Activated CD4-positive, alpha-beta memory T cell treated with anti-CD3 and anti-CD28 coated beads, Interleukin-2, amount 10 ng/mL, durations not matched to agents 7 days and 5 days (primary cell): ENCODE measurements around the gene GPATCH11. TPM values are rescaled to one million over a fixed set of nuclear protein-coding genes. Genes with fewer than 3 reads are reported as not detected.

Experiments used
- CTCF ChIA-PET: fragments of 350-600 bp; sonication (Branson Sonifier 250); formaldehyde crosslinking; loops from one replicate; lab custom pipeline; 2021; ENCODE audit warnings: antibody characterized with exemption, inconsistent platforms; lab: Charles Lee
- POLR2A ChIA-PET: fragments of 350-600 bp; sonication (Branson Sonifier 250); formaldehyde crosslinking; loops from one replicate; lab custom pipeline; 2021; ENCODE audit warnings: antibody characterized with exemption; lab: Charles Lee
- DNase-seq: peaks from one replicate; pipeline ENCODE4 v3.0.0-alpha.2; 2020
- H3K27ac Mint-ChIP-seq: one replicate; pipeline ENCODE4 v1.8.0; 2021; ENCODE audit warnings: mild to moderate bottlenecking, mixed read lengths
- H3K27me3 Mint-ChIP-seq: one replicate; pipeline ENCODE4 v1.8.0; 2021; ENCODE audit warnings: mixed read lengths
- H3K36me3 Mint-ChIP-seq: one replicate; pipeline ENCODE4 v1.8.0; 2021; ENCODE audit warnings: low read depth, mixed read lengths
- H3K4me1 Mint-ChIP-seq: one replicate; pipeline ENCODE4 v1.8.0; 2021; ENCODE audit warnings: mixed read lengths
- H3K4me3 Mint-ChIP-seq: one replicate; pipeline ENCODE4 v1.8.0; 2021; ENCODE audit warnings: mild to moderate bottlenecking, mixed read lengths
- H3K9me3 Mint-ChIP-seq: one replicate; pipeline ENCODE4 v1.8.0; 2021; ENCODE audit warnings: mixed read lengths
- total RNA-seq, 2 experiments: library from RNA; stranded (reverse); gene quantifications; one replicate each; pipeline ENCODE4 v1.2.3, GENCODE V29; 2021

The GPATCH11 gene
- total RNA-seq, 2 experiments from 2014 or later, result 9.0 to 9.2 TPM

GRCh38 chr2:37084797-37085196 is 479 bp downstream of the GPATCH11 start:
- peaks cover 33% of the 10 kb centered on the region for H3K4me1 Mint-ChIP-seq
- ChIA-PET CTCF (interaction anchor here (1.8 kb wide), 1 partner anchor 8 kb away, joined by 3 read pairs; no protein-coding TSS in a partner anchor), POLR2A (interaction anchor here (1.0 to 1.7 kb wide), 6 partner anchors 8 to 118 kb away, joined by 3 to 7 read pairs (median 4); partner anchors contain the start of gene EIF2AK2)

DNA sequence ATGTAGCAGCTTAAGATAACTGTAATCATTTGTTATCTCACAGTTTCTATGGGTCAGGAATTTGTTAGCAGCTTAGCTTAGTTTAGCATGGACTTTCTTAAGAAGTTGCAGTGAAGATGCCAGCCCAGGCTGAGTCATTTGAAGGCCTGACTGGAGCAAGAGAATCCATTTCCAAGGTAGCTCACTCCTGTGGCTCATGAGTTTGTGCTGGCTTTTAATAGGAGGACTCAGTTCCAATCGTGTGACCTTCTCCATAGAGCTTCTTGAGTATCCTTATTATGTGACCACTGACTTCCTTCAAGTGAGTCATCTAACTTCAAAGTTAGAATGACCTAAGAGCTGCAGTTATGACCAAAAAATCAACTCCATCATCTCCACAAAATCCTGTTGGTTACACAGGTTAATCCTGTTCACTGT is 1.4 kb downstream of the GPATCH11 start:
- H3K36me3 Mint-ChIP-seq, result peaks cover 34% of the 10 kb centered on the region
- H3K27ac Mint-ChIP-seq, result no peak overlapping the region
- CTCF ChIA-PET, result no interaction called here
- POLR2A ChIA-PET, result interaction anchor here (1.0 to 1.7 kb wide), 3 partner anchors 9 to 119 kb away, joined by 4 to 6 read pairs (median 4); partner anchors contain the start of gene STRN
- DNase-seq, result no peak
- no peak overlapping the region for H3K4me3 Mint-ChIP-seq
- H3K4me1 Mint-ChIP-seq, result peaks cover 24% of the 10 kb centered on the region
- H3K9me3 Mint-ChIP-seq, result no peaks in the 10 kb centered on the region
- no peaks in the 10 kb centered on the region for H3K27me3 Mint-ChIP-seq

More at GRCh38 chr2:37084797-37085196, 479 bp downstream of the GPATCH11 start:
- no peak for DNase-seq
- Mint-ChIP-seq H3K4me3 (no peak overlapping the region), H3K27ac (no peak overlapping the region), H3K36me3 (peaks cover 38% of the 10 kb centered on the region), H3K9me3 (no peaks in the 10 kb centered on the region), H3K27me3 (no peaks in the 10 kb centered on the region)

GRCh38 chr2:37090019-37090477 is 5.7 kb downstream of the GPATCH11 start:
- H3K4me3 Mint-ChIP-seq, result no peak overlapping the region

DNA sequence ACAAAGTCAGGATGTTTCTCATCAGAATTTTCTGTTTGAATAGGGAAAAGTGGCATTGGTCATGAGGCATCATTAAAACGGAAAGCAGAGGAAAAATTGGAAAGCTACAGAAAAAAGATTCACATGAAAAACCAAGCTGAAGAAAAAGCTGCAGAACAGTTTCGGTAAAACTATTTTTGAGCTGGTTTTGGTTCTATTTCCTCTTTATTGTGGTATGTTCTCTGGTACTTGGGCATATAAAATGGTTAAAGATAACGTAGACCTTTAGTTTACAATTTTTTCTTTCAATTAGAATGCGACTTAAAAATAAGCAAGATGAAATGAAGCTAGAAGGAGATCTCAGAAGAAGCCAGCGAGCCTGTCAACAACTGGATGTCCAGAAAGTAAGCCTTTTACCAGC is 7.6 kb downstream of the GPATCH11 start:
- Mint-ChIP-seq H3K27me3 (no peaks in the 10 kb centered on the region), H3K4me3 (no peak overlapping the region), H3K9me3 (no peaks in the 10 kb centered on the region), H3K36me3 (peaks cover 45% of the 10 kb centered on the region), H3K4me1 (no peaks in the 10 kb centered on the region), H3K27ac (no peak overlapping the region)
- POLR2A ChIA-PET, result interaction anchor here (0.9 kb wide), 1 partner anchor 162 kb away, joined by 3 read pairs; no protein-coding TSS in a partner anchor
- DNase-seq, result no peak
- CTCF ChIA-PET, result no interaction called here

More at GRCh38 chr2:37090019-37090477, 5.7 kb downstream of the GPATCH11 start:
- H3K36me3 Mint-ChIP-seq, result peaks cover 33% of the 10 kb centered on the region
- CTCF ChIA-PET, result no interaction called here
- POLR2A ChIA-PET, result no interaction called here
- no peak overlapping the region for H3K27ac Mint-ChIP-seq
- no peaks in the 10 kb centered on the region for H3K4me1 Mint-ChIP-seq
- H3K27me3 Mint-ChIP-seq, result no peaks in the 10 kb centered on the region
- DNase-seq, result no peak
- H3K9me3 Mint-ChIP-seq, result no peaks in the 10 kb centered on the region

GRCh38 chr2:37096568-37096967 is 12.2 kb downstream of the GPATCH11 start:
- Mint-ChIP-seq H3K27ac (no peak overlapping the region), H3K4me1 (no peaks in the 10 kb centered on the region), H3K36me3 (peaks cover 61% of the 10 kb centered on the region)

GRCh38 chr2:37098416-37099118 is 14.2 kb downstream of the GPATCH11 start:
- ChIA-PET CTCF (no interaction called here), POLR2A (no interaction called here)
- no peaks in the 10 kb centered on the region for H3K27me3 Mint-ChIP-seq
- no peak overlapping the region for H3K27ac Mint-ChIP-seq
- H3K4me3 Mint-ChIP-seq, result no peak overlapping the region
- H3K9me3 Mint-ChIP-seq, result no peaks in the 10 kb centered on the region
- H3K36me3 Mint-ChIP-seq, result peaks cover 67% of the 10 kb centered on the region
- no peak for DNase-seq
- no peaks in the 10 kb centered on the region for H3K4me1 Mint-ChIP-seq

More at GRCh38 chr2:37096568-37096967, 12.2 kb downstream of the GPATCH11 start:
- CTCF ChIA-PET, result no interaction called here
- no peaks in the 10 kb centered on the region for H3K9me3 Mint-ChIP-seq
- no peaks in the 10 kb centered on the region for H3K27me3 Mint-ChIP-seq
- DNase-seq, result no peak
- POLR2A ChIA-PET, result no interaction called here
- no peak overlapping the region for H3K4me3 Mint-ChIP-seq

- no peaks in the 10 kb centered on the region for H3K9me3 Mint-ChIP-seq
- ChIA-PET CTCF (no interaction called here), POLR2A (no interaction called here)
- no peak overlapping the region for H3K4me3 Mint-ChIP-seq
- no peak for DNase-seq
- peaks cover 72% of the 10 kb centered on the region for H3K36me3 Mint-ChIP-seq
- no peaks in the 10 kb centered on the region for H3K4me1 Mint-ChIP-seq
- H3K27me3 Mint-ChIP-seq, result no peaks in the 10 kb centered on the region
- no peak overlapping the region for H3K27ac Mint-ChIP-seq
Observed at GRCh38 chr2:37100054-37100453, 15.7 kb downstream of the GPATCH11 start.

- Mint-ChIP-seq H3K36me3 (peaks cover 77% of the 10 kb centered on the region), H3K27ac (no peak overlapping the region), H3K9me3 (no peaks in the 10 kb centered on the region), H3K27me3 (no peaks in the 10 kb centered on the region), H3K4me1 (no peaks in the 10 kb centered on the region), H3K4me3 (no peak overlapping the region)
- no peak for DNase-seq
- POLR2A ChIA-PET, result no interaction called here
- CTCF ChIA-PET, result no interaction called here
Observed at GRCh38 chr2:37102588-37102987, 18.3 kb downstream of the GPATCH11 start.

DNA sequence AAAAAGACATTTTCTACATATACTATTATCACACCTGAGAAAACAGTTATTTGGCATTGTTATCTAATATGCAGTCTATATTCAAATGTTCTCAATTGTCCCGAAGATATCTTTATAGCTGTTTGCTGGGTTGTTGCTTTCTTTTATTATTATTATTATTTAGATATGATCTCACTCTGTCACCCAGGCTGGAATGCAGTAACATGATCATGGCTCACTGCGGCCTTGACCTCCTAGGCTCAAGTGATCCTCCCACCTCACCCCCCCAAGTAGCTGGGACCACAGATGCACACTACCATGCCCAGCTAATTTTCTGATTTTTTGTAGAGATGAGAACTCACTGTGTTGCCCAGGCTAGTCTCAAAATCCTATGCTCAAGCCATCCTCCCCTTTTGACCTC is 19.9 kb downstream of the GPATCH11 start:
- POLR2A ChIA-PET, result no interaction called here

DNA sequence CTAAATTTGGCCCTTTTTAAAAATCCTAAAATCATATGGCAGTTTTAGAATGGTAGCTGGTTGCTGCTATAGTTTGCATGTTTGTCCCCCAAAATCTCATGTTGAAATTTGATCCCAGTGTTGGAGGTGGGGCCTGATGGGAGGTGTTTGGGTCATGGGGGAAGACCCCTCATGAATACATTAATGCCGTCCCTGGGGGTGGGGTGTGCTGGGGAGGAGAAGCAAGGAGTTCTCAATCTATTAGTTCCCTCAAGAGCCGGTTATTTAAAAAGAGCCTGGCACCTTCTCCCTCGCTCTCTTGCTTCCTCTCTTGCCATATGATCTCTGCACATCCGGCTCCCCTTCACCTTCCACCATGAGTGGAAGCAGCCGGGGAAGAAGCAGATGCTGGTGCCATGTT is 20.8 kb downstream of the GPATCH11 start:
- ChIA-PET CTCF (no interaction called here), POLR2A (interaction anchor here (1.3 kb wide), 1 partner anchor 10 kb away, joined by 5 read pairs; no protein-coding TSS in a partner anchor)
- no peak overlapping the region for H3K27ac Mint-ChIP-seq
- no peak for DNase-seq
- no peaks in the 10 kb centered on the region for H3K27me3 Mint-ChIP-seq
- H3K36me3 Mint-ChIP-seq, result peaks cover 88% of the 10 kb centered on the region
- H3K9me3 Mint-ChIP-seq, result no peaks in the 10 kb centered on the region
- H3K4me1 Mint-ChIP-seq, result no peaks in the 10 kb centered on the region
- H3K4me3 Mint-ChIP-seq, result no peak overlapping the region

More for the DNA sequence above, 19.9 kb downstream of the GPATCH11 start:
- CTCF ChIA-PET, result no interaction called here
- Mint-ChIP-seq H3K9me3 (no peaks in the 10 kb centered on the region), H3K27ac (no peak overlapping the region), H3K36me3 (peaks cover 88% of the 10 kb centered on the region), H3K4me3 (no peak overlapping the region), H3K27me3 (no peaks in the 10 kb centered on the region), H3K4me1 (no peaks in the 10 kb centered on the region)
- no peak for DNase-seq

- Mint-ChIP-seq H3K27ac (no peak overlapping the region), H3K9me3 (no peaks in the 10 kb centered on the region)
Observed at GRCh38 chr2:37109523-37109922, 25.2 kb downstream of the GPATCH11 start.

DNA sequence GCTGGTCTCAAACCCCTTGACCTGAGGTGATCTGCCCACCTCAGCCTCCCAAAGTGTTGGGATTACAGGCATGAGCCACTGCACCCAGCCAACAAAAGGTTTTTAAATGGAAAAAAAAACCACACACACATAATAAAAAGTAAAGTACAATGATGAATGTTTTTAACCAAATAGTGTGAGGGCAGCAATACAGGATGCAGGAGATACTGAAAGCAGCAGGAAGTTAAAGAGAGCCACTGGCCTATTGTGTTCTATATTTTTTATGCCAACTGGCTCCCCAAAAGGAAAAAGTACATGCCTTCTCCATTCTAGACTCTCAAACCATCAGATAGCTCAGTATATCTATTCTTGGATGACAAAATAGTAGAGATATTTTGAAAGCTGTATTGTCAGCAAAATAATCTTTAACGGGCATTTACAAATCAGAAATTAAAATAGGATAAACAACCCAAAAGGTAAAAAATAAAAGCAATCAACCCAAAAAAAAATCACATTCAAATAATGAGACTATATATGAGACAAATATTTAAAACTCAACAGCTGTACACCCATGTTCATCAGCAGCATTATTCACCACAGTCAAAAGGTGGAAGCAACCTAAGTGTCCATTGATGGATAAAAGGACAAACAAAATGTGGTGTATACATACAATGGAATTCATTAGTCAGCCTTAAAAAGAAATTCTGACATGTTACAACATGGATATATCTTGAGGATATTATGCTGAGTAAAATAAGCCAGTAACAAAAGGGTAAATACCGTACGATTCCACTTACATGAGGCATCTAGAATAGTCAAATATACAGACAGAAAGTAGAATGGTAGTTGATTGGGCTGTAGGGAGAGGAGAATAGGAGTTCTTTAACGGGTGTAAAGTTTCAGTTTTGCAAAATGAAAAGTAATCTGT is 26.2 kb downstream of the GPATCH11 start:
- no peak overlapping the region for H3K4me3 Mint-ChIP-seq
- no peak overlapping the region for H3K27ac Mint-ChIP-seq
- DNase-seq, result no peak
- no peaks in the 10 kb centered on the region for H3K9me3 Mint-ChIP-seq
- CTCF ChIA-PET, result interaction anchor here (0.5 kb wide), 1 partner anchor 57 kb away, joined by 3 read pairs; no protein-coding TSS in a partner anchor
- POLR2A ChIA-PET, result no interaction called here
- H3K27me3 Mint-ChIP-seq, result no peaks in the 10 kb centered on the region
- H3K36me3 Mint-ChIP-seq, result peaks cover 82% of the 10 kb centered on the region
- peaks cover 3% of the 10 kb centered on the region for H3K4me1 Mint-ChIP-seq

More at GRCh38 chr2:37109523-37109922, 25.2 kb downstream of the GPATCH11 start:
- ChIA-PET CTCF (no interaction called here), POLR2A (no interaction called here)
- Mint-ChIP-seq H3K4me1 (peaks cover 3% of the 10 kb centered on the region), H3K27me3 (no peaks in the 10 kb centered on the region), H3K4me3 (no peak overlapping the region), H3K36me3 (peaks cover 86% of the 10 kb centered on the region)
- DNase-seq, result no peak

GRCh38 chr2:37111958-37112357 is 27.6 kb downstream of the GPATCH11 start:
- Mint-ChIP-seq H3K9me3 (no peaks in the 10 kb centered on the region), H3K4me3 (no peak overlapping the region), H3K4me1 (peaks cover 10% of the 10 kb centered on the region), H3K27me3 (no peaks in the 10 kb centered on the region), H3K27ac (no peak overlapping the region), H3K36me3 (peaks cover 79% of the 10 kb centered on the region)
- POLR2A ChIA-PET, result no interaction called here
- CTCF ChIA-PET, result no interaction called here
- DNase-seq, result no peak
